Suprapubic skin (tissue), 4 donors: ENCODE data around the gene ATRN. TPM values are rescaled to one million over a fixed set of nuclear protein-coding genes. Genes with fewer than 3 reads are reported as not detected.

Source experiments
- DNase-seq, 2 donors: peaks; one replicate each; pipeline ENCODE4 v3.0.0-alpha.2; 2019; ENCODE audit warnings: low spot score in 2 of 2
- H3K27ac ChIP-seq: fragments of 200-600 bp; sonication (generic); one replicate; pipeline ENCODE4 v1.5.1; 2019
- H3K27me3 ChIP-seq: fragments of 200-600 bp; sonication (generic); one replicate; pipeline ENCODE4 v1.5.1; 2019
- H3K36me3 ChIP-seq: fragments of 200-600 bp; sonication (generic); one replicate; pipeline ENCODE4 v1.5.1; 2019
- H3K4me1 ChIP-seq: fragments of 200-600 bp; sonication (generic); one replicate; pipeline ENCODE4 v1.5.1; 2019
- H3K4me3 ChIP-seq: fragments of 200-600 bp; sonication (generic); one replicate; pipeline ENCODE4 v1.5.1; 2019; ENCODE audit warnings: mild to moderate bottlenecking
- H3K9me3 ChIP-seq: fragments of 200-600 bp; sonication (generic); one replicate; pipeline ENCODE4 v1.5.1; 2019
- EP300 ChIP-seq: sonication (generic); formaldehyde crosslinking; IDR thresholded peaks from one replicate; pipeline ENCODE4 v1.6.1; 2017; ENCODE audit warnings: antibody characterized with exemption
- POLR2A ChIP-seq, 2 donors: fragments of 450-650 bp; IDR thresholded peaks; one replicate each; pipeline ENCODE4 v1.6.1; 2017; ENCODE audit warnings: antibody characterized with exemption in 2 of 2, mild to moderate bottlenecking in 2 of 2, moderate library complexity in 2 of 2
- POLR2AphosphoS5 ChIP-seq, 3 donors: sonication (generic); formaldehyde crosslinking; IDR thresholded peaks; one replicate each; pipeline ENCODE4 v1.6.1; 2017; ENCODE audit warnings: antibody characterized with exemption in 3 of 3
- WGBS: methylation state at CpG from one replicate; pipeline ENCODE4 v1.1.5; 2018; 5-methylcytosine and 5-hydroxymethylcytosine counted together
- total RNA-seq, 4 donors: library from RNA; depleted of rRNA; stranded (reverse); fragments of >200 nt; gene quantifications; one replicate each; pipeline ENCODE4 v1.1.0, GENCODE V29; 2016
- TF ChIP-seq, protein P1 (sequence below), 2 donors: fragments of 200-600 bp in 1 of 2; fragments of 450-650 bp in 1 of 2; sonication (generic) in 1 of 2; IDR thresholded peaks; one replicate each; pipeline ENCODE4 v1.5.1; 2016 to 2019; ENCODE audit warnings: antibody characterized with exemption in 2 of 2, mild to moderate bottlenecking in 1 of 2, moderate library complexity in 1 of 2

ATRN gene
- total RNA-seq, 4 donors from 2014 or later, result 23.3 to 39.1 (median 28.3) TPM

DNA sequence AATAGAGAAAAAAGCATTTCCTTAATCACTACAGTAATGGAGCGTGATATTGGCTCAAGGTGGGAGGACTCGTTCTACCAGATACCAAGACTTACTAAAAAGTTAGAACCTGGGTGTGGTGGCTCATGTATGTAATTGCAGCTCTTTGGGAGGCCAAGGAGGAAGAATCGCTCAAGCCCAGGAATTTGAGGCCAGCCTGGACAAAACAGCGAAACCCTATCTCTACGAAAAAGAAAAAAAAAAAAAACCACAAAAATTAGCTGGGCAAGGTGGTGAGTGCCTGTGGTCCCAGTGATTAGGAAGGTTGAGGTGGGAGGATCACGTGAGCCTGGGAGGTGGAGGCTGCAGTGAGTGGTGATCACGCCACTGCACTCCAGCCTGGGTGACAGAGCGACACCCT lies 24.0 kb upstream of the ATRN start:
- WGBS, result 72% methylated on average over 8 of the region's 8 CpGs
- no peaks in the 10 kb centered on the region for H3K36me3 ChIP-seq
- no peak for TF ChIP-seq POLR2A (IDR thresholded peaks at IDR 0.05)
- no peak for TF ChIP-seq POLR2AphosphoS5 (IDR thresholded peaks at IDR 0.05)
- no peak for TF ChIP-seq EP300
- TF ChIP-seq, protein P1, sequence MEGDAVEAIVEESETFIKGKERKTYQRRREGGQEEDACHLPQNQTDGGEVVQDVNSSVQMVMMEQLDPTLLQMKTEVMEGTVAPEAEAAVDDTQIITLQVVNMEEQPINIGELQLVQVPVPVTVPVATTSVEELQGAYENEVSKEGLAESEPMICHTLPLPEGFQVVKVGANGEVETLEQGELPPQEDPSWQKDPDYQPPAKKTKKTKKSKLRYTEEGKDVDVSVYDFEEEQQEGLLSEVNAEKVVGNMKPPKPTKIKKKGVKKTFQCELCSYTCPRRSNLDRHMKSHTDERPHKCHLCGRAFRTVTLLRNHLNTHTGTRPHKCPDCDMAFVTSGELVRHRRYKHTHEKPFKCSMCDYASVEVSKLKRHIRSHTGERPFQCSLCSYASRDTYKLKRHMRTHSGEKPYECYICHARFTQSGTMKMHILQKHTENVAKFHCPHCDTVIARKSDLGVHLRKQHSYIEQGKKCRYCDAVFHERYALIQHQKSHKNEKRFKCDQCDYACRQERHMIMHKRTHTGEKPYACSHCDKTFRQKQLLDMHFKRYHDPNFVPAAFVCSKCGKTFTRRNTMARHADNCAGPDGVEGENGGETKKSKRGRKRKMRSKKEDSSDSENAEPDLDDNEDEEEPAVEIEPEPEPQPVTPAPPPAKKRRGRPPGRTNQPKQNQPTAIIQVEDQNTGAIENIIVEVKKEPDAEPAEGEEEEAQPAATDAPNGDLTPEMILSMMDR (IDR thresholded peaks at IDR 0.05), result no peak
- H3K27me3 ChIP-seq, result no peaks in the 10 kb centered on the region
- H3K9me3 ChIP-seq, result no peaks in the 10 kb centered on the region
- H3K4me1 ChIP-seq, result no peaks in the 10 kb centered on the region
- H3K4me3 ChIP-seq, result no peak overlapping the region
- DNase-seq, result no peak
- no peak overlapping the region for H3K27ac ChIP-seq

DNA sequence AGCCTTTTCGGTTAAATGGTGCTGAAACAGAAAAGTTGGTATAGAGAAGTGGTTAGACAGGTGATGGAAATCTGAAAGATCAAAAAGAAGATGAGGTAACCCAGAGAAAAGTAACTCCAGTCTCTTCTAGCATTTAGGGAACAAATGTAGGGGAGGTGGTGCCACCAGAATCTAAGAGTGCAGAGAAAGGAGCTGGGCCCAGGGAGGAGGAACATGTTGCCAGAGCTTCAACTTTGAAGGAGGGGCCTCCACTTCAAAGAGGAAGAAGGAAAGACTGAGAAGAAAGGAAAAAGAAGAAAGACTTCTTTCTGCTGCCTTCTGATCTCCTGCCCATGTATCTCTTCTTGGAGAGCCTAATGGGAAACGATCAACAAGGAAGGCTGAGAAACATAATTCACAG lies 23.5 kb upstream of the ATRN start:
- no peak overlapping the region for H3K4me3 ChIP-seq
- no peaks in the 10 kb centered on the region for H3K36me3 ChIP-seq
- DNase-seq, result no peak
- no peaks in the 10 kb centered on the region for H3K9me3 ChIP-seq
- H3K27ac ChIP-seq, result no peak overlapping the region
- H3K27me3 ChIP-seq, result no peaks in the 10 kb centered on the region
- TF ChIP-seq, protein P1 (IDR thresholded peaks at IDR 0.05), result no peak
- no peak for TF ChIP-seq POLR2AphosphoS5 (IDR thresholded peaks at IDR 0.05)
- no peak for TF ChIP-seq EP300
- TF ChIP-seq POLR2A (IDR thresholded peaks at IDR 0.05), result no peak
- H3K4me1 ChIP-seq, result no peaks in the 10 kb centered on the region
- 59% methylated on average over 2 of the region's 2 CpGs for WGBS

DNA sequence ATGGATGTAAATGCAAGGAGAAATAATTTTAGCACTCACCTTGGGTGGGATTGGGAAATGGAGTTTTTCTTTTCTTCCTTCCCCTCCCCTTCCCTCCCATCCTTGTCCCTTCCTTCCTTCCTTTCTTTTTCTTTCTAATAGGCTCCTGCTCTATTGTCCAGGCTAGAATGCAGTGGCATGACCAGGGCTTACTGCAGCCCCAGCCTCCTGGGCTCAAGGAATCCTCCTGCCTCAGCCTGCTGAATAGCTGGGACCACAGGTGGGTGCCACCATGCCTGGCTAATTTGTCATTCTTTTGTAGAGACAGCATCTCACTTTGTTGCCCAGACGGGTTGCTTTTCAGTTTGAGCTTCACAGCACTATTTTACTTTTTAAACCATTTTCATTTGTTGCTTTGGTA lies 21.5 kb upstream of the ATRN start:
- Histone ChIP-seq H3K4me3 (no peak overlapping the region), H3K4me1 (no peaks in the 10 kb centered on the region), H3K9me3 (no peaks in the 10 kb centered on the region), H3K36me3 (no peaks in the 10 kb centered on the region), H3K27me3 (no peaks in the 10 kb centered on the region), H3K27ac (no peak overlapping the region)
- no peak for DNase-seq
- TF ChIP-seq, protein P1 (IDR thresholded peaks at IDR 0.05), result no peak
- no peak for TF ChIP-seq POLR2AphosphoS5 (IDR thresholded peaks at IDR 0.05)
- no peak for TF ChIP-seq EP300
- no peak for TF ChIP-seq POLR2A (IDR thresholded peaks at IDR 0.05)
- WGBS, result 70% methylated on average over 1 of the region's 1 CpG

DNA sequence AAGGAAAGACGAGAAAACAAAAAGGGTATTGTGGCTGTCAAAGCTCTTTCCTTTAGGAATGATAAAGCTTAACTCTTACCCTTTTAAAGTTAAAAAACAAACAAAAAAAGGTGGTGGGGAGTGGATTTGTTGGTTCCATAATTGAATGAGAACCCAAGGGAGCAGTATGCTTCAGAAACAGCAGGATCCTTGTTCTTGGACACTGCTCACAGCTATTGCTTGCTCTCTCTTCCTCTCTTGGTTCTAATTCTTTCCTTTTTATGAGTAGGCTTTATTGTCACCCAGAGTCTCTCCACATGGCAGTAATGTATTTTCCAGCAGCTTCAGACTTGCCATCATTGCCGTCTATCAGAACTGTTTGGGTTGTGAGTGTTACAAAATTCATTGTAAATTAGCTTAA lies 18.7 kb upstream of the ATRN start:
- H3K27ac ChIP-seq, result no peak overlapping the region
- TF ChIP-seq POLR2A (IDR thresholded peaks at IDR 0.05), result no peak
- no peaks in the 10 kb centered on the region for H3K36me3 ChIP-seq
- no peaks in the 10 kb centered on the region for H3K4me1 ChIP-seq
- H3K27me3 ChIP-seq, result no peaks in the 10 kb centered on the region
- no peak for DNase-seq
- 75% methylated on average over 2 of the region's 2 CpGs for WGBS
- no peak overlapping the region for H3K4me3 ChIP-seq
- no peaks in the 10 kb centered on the region for H3K9me3 ChIP-seq

DNA sequence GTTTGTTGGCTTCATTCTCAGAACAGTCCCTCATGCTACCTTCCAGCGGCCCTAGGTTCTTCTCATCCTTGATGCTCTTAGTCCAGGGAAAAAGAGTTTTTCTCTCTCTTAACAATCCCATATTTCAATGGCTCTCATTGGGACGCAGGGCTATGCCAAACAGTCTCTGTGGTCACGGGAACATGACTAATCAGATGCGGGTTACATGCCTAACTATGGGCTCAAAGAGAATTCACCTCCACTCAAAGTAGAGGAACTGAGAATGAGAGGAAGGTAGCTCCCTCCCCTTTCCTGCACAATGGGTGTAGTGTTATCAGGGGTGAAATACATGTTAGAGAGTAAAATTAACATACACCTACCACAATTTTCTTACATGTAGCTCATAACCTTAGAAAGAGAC lies 18.1 kb upstream of the ATRN start:
- Histone ChIP-seq H3K27me3 (no peaks in the 10 kb centered on the region), H3K4me3 (no peak overlapping the region), H3K27ac (no peak overlapping the region), H3K4me1 (no peaks in the 10 kb centered on the region), H3K36me3 (no peaks in the 10 kb centered on the region), H3K9me3 (no peaks in the 10 kb centered on the region)
- 66% methylated on average over 4 of the region's 4 CpGs for WGBS
- no peak for DNase-seq
- no peak for TF ChIP-seq POLR2A (IDR thresholded peaks at IDR 0.05)
- TF ChIP-seq EP300, result no peak
- TF ChIP-seq, protein P1 (IDR thresholded peaks at IDR 0.05), result no peak
- no peak for TF ChIP-seq POLR2AphosphoS5 (IDR thresholded peaks at IDR 0.05)

DNA sequence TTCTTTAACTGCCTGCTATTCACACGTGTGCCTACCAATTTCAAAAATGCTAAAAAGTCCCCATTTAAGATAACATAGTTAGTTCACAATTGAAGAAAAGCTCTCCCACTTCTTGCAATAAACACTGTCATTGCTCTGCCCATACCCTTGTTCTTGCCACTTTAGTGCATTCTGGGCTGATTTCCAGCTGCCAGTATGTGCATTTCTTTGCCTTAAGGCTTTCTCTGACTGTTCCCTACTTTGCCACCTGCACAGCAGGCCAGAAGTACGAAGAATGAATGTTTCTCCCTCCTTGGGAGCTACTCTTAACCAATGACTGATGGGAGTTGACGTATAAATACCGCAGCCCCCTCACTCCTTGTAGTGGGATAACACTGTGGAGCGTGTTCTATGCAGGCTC lies 16.0 kb upstream of the ATRN start:
- no peak overlapping the region for H3K27ac ChIP-seq
- TF ChIP-seq, protein P1 (IDR thresholded peaks at IDR 0.05), result no peak
- TF ChIP-seq EP300 (no peak), POLR2AphosphoS5 (IDR thresholded peaks at IDR 0.05) (no peak), POLR2A (IDR thresholded peaks at IDR 0.05) (no peak)
- no peaks in the 10 kb centered on the region for H3K36me3 ChIP-seq
- 46% methylated on average over 5 of the region's 5 CpGs for WGBS
- no peaks in the 10 kb centered on the region for H3K27me3 ChIP-seq
- H3K9me3 ChIP-seq, result no peaks in the 10 kb centered on the region
- no peaks in the 10 kb centered on the region for H3K4me1 ChIP-seq
- DNase-seq, result no peak
- no peak overlapping the region for H3K4me3 ChIP-seq
